ENCODE results near the gene SMARCC1.
"Not testable (repeated sequence)": the region's sequence is repeated elsewhere in the genome, so short reads cannot be mapped to it uniquely, and the experiment has no call there.

SMARCC1 gene

GRCh38 chr3:47781685-47782445, at the start of gene SMARCC1:
Gene SMARCC1 (minus strand): TSS chr3:47781893. CDS start chr3:47781797, 96 bp downstream.
- peak; percentile 99 for DNase-seq

DNA sequence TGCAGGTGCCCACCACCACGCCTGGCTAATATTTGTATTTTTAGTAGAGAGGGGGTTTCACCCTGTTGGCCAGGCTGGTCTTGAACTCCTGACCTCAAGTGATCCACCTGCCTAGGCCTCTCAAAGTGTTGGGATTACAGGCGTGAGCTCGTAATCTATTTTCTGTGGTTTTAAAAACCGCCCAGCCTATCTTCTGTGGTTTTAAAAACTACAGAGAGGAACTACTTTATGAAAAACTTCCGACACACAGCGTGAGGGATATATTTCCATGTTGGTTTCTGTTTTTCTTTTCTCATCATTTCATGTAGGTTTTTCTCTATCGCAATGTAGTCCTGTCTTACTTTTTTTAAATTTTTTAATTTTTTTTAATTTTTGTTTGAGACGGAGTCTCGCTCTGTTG, 47.8 kb upstream of the SMARCC1 start:
- not testable (repeated sequence) for DNase-seq

- DNase-seq: no peak
Observed at GRCh38 chr3:47825590-47825989, 43.9 kb upstream of the SMARCC1 start.

GRCh38 chr3:47824541-47825473, 43.1 kb upstream of the SMARCC1 start:
- DNase-seq: peak; percentile 86

- DNase-seq: no peak
Observed at GRCh38 chr3:47817609-47818008, 35.9 kb upstream of the SMARCC1 start.

- no peak for DNase-seq
Observed at GRCh38 chr3:47813551-47814177, 32.0 kb upstream of the SMARCC1 start.

GRCh38 chr3:47804577-47804976, 22.9 kb upstream of the SMARCC1 start:
- no peak for DNase-seq

DNA sequence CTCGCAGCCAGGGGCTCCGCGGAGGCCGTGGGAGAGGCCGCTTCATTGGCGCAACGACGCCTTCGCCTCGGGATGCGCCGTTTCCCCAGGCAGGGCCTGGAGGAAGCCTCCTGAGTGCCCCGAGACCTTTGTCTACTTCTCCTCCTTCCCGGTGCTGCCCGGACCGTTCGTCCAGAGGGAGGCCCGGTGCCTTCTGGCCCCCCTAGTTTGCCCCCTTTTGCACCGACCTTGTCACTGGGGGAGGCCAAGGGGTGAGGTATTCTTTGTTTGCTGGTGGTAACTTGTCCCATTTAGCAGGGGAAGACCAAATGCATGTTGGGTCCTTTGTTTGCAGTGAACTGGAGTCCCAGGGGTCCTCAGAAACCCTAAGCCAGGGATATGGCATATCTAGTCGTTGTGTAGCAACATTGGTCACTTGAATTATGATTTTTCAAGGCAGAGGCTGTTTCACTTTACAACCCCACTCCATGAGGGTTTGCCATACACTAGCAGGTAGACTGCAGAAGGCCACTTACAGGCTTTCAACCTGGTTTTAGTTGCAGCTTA, 21.9 kb upstream of the SMARCC1 start:
- DNase-seq: no peak

GRCh38 chr3:47802734-47803479, 21.2 kb upstream of the SMARCC1 start, which contains the start of gene DHX30:
Gene DHX30 (plus strand): TSS chr3:47803138. CDS start chr3:47810684, 7,546 bp downstream.
- peak; percentile 93 for DNase-seq

DNA sequence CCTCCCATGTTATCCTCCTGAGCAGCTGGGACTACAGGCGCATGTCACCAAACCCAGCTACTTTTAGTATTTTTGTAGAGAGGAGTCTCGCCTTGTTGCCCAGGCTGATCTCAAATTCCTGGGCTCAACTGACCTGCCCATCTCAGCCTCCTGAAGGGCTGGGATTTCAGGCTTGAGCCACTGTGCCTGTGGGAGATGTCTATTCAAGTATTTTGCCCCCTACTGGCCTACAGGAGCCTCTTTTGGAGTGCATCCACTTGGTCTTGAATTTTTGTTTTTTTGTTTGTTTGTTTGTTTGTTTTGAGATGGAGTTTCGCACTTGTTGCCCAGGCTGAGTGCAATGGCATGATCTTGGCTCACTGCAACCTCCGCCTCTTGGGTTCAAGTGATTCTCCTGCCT, 18.0 kb upstream of the SMARCC1 start:
- no peak for DNase-seq

- DNase-seq: no peak
Observed at GRCh38 chr3:47794544-47794943, 12.9 kb upstream of the SMARCC1 start.

DNA sequence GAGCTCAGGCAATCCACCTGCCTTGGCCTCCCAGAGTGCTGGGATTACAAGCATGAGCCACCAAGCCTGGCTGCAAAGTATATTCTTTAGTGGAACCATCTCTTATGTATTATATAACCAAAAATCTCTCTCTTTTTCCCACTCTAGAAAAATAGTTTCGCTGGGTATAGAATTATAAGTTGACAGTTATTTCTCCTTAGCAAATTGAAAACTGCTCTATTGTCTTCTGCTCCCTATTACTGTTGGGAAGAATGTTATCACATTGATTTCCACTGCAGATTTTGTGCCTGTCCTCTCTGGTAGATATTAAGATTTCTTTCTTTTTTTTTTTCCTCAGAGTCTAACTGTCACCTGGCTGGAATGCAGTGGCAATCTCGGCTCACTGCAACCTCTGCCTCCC, 11.0 kb upstream of the SMARCC1 start:
- no peak for DNase-seq

GRCh38 chr3:47791193-47791855, 9.6 kb upstream of the SMARCC1 start:
- no peak for DNase-seq

GRCh38 chr3:47783673-47784072, 2.0 kb upstream of the SMARCC1 start:
- DNase-seq: no peak

DNA sequence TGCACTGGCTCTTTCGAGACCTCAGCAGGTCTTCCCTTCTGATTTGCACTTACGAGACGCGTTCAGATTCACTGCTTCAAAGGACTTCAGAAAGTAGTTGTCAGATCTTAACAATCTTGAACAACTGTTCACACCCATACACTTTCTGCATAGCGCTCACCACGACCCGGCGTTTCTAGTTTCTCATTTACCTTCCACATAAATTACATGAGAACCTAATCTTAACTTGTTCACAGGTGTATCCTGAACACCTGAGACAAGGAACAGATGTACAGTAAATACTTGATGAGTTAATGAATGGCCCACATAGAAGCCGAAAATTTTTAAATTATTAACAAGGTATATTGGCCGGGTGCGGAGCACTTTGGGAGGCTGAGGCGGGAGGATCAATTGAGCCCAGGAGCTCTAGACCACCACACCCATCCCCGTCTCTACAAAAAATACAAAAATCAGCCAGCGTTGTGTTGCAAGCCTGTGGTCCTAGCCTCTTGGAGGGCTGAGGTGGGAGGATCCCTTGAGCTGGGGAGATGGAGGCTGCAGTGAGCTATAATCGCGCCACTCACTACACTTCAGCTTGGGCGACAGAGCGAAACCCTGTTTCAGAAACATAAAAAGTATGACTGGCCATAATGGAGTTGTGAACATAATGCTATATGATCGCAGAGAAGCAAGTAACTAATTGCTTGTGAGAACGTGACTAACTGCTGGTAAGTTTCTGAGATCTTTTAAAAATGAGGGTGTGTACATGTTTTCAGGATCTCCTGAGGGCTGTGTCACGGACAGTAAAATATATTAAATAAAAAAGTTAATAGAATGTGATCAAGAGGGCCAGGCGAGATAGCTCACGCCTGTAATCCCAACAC, 984 bp upstream of the SMARCC1 start:
- no peak for DNase-seq

GRCh38 chr3:47780741-47781684, 680 bp downstream of the SMARCC1 start:
- peak; percentile 79 for DNase-seq

- DNase-seq: no peak
Observed at GRCh38 chr3:47778746-47779145, 2.9 kb downstream of the SMARCC1 start.

GRCh38 chr3:47772788-47773187, 8.9 kb downstream of the SMARCC1 start:
- no peak for DNase-seq

DNA sequence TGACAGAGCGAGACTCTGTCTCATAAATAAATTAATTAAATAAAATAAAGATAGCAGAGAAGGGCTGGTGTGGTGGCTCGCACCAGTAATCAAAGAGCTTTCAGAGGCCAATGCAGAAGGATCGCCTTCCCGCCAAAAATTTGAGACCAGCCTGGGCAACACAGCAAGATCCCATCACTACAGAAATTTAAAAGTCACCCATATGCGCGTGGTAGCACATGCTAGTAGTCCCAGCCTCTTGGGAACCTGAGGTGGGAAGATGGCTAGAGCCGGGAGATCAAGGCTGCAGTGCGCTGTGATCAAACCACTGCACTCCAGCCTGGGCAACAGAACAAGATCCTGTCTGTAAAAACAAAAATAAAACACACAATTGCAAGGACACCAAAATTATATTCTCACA, 9.6 kb downstream of the SMARCC1 start:
- DNase-seq: no peak

Measured in right hindlimb (tissue), 1 donor.